GOT3 (cell line): Measurements from ENCODE around the gene UPP2.

ENCODE experiments used
- DNase-seq: peaks from one replicate; lab custom pipeline; 2025; ENCODE audit warnings: mixed read lengths; lab: John Stamatoyannopoulos, UW

The UPP2 gene

GRCh38 chr2:158104903-158105302, 3.2 kb downstream of the UPP2 start:
- DNase-seq: no peak

DNA sequence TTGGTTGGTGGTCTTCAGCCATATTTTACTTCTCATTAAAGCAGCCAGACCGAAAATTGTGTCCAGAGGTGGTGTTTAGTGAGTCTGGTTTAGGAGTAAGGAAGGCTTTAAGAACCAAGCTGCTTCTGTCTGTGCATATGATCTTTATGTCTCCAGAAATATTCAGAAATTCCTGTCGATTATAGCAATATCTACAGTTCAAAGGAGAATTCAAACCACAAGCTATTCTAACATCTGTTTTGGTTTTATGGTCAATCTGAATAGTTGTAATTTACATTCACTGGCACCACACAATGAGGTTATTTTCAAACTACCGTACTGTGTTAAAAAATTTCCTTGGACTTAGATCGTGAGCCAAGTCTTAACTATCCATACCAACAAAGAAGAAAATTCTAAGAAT, 11.3 kb downstream of the UPP2 start:
- no peak for DNase-seq

DNA sequence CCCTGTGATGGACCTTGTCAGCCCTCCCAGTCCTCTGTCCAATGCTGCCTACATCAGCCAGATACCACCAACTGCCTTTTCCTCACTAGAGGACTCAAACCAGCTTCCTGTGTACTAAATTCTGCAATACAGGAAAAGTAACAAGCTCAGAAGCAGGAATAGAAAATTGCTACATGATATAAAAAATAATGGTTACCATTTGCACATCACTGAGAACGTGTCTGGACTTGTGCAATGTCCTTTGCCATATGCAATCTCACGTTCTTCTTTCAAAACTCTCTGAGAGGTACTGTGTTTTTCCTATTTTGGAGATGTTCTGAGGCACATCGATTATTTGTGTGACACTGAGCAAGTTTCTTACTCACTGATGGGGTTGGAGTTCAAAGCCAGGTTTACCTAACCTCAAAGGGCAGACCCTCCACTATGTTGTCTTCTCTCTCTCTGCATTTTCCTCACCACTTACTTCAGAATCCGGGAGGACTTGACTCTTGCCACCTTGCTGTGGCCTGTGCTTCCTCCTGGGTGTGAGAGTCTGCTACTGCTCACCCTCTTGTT, 12.1 kb downstream of the UPP2 start:
- DNase-seq: no peak

GRCh38 chr2:158114516-158114915, 12.8 kb downstream of the UPP2 start:
- DNase-seq: no peak

DNA sequence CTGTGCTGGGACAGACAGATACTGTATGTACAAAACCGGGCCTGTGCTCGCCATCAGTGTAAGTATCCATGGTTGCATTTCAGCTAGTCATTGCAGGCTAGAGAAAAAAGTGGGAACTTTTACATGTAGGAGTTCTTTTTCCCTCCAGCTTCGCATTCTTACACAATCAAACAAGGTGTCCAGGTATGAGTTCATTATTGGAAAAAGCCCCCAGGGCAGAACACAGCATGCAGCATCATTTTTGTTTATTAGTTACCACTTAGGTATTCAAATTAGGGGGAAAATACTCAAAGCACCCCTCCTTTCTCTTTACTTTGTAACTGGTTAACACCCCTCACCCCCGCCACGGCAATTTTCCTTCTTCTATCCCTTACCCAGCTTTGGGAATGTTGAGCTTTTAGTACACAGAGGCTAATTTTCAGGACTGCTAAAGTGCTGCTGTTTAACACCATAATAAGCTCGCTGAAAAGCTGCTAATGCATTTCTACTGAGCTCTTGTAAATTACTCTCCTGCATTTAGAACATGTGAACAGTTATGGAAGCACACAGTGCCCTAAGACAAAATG, 13.6 kb downstream of the UPP2 start:
- DNase-seq: no peak

DNA sequence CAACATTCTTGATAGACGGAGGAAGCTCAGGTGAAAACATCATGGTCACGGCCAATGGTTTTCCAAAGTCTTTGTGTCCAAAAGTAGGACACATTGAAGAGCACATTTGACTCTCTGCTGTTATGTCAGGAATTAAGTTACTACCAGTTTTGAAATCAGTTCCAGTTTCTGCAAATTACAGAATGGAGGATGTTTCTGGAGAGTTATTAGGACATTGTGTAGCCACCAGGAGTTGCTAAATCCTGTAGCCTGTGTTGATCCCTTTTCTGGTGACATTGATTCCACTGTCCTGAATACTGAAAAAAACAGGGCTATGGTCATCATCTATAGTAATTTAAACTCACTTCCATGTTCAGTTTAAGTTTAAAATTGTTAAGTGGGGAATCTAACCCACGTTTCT, 15.3 kb downstream of the UPP2 start:
- DNase-seq: no peak

DNA sequence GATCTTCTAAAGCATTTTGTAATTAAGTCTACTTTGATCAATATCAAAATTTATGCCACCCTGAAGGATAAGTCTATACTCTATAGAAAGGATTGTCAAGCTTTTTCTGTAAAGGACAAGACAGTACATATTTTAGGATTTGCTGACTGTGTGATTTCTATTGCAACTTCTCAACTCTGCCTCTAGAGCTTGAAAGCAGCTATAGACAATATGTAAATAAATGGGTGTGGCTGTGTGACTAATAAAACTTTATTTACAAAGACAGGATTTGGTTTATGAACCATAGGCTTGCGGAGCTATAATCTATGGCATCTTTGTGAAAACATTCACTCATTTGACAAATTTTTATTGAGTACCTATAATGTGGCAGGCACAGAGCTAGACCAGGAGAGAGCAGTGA, 18.4 kb downstream of the UPP2 start:
- no peak for DNase-seq

GRCh38 chr2:158120664-158121641, 19.3 kb downstream of the UPP2 start:
- DNase-seq: no peak

GRCh38 chr2:158124896-158125295, 23.2 kb downstream of the UPP2 start:
- no peak for DNase-seq

- DNase-seq: no peak
Measured at GRCh38 chr2:158125756-158126498, 24.3 kb downstream of the UPP2 start.

DNA sequence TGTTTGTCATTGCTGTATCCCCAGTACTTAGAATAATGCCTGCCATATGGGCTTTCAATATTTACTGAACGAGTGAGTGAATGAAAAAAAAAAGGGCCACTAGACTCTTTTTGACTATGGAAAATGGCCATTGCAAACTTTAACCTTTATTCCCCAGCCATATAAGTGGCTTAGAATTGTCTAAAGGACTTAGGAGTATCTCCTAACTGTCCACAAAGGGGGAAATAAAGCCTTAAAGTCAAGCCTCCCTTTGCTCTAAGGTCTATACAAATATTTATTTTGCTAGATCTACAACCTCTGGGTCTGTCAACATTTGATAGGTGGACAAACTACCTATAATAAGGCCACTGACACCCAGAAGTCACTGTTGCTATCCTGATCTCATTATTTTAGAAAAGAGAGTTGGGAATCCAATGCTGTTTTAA, 25.7 kb downstream of the UPP2 start:
- DNase-seq: no peak

DNA sequence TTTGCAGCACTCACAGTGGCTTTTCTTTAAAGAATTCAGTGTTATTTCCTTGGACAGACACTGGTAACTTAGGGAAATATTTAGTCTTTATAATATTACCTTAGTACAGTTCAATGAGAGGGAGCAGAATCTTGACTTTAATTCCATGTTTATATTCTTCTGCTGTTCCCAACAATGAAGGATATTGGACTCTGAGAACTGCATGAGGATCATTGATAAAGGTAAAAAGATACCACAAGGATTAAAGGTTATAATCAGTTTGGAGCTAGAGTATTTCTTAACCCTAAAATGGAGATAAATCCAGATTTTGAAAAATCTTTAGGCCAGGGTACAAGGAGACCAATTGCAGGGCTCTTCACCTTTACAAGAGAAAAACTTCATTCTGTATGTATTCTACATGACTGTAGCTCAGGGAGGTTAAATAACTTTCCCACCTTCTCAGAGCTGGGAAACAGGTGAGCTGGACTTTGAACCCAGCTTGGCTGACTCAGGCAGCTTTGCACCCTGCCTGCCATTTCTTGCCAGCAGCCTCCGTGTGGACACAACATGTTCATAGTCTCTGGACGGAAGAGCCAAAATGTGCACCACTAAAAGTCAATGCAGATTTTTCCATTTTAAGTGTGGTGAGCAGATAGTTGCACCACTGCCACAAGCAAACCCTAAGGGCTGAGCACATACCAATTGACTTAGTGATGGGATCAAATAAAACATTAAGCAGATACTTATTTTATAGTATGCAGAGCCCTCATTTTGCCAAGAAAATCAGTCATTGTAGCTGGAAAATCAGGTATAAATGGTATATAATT, 26.7 kb downstream of the UPP2 start:
- DNase-seq: no peak

DNA sequence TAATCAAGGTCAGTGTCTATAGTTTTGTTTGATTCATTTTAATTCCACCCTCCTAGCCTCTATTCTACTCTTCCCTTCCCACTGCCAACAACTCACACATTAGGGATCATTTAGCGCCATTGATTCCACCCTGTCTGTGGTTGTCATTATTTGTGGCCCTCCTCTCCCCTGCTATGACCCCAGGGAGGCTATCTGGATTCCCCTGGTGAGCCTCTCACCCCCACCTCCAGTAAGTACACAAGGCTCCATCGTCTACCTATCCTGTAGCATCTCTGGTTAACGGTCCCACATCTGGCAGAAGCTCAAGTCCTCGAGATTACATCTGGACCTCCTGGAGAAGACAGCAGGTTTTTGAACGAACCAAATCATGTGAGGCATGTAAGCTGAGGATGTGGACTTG, 27.4 kb downstream of the UPP2 start:
- DNase-seq: no peak

GRCh38 chr2:158130832-158131473, 29.3 kb downstream of the UPP2 start:
- no peak for DNase-seq

DNA sequence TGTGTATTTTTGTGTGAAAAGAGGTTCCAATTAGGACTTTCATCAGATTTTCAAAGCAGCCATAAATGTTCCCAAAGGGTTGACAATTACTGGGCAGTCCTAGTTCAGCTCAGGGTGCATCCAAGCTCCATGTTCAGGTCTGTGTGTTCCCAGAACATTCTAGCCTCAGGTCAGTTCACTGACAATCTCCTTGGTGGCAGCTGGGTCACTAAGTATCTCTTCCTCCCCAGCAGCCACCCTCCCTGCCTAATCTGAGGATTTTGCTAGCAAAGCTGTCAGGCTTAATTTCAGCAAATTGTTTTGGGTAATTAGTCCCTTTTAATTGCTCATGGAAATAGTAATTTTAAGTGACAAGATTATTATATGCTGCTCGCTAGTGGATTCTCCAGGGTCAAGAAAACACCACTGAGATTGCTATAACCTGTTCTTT, 29.8 kb downstream of the UPP2 start:
- DNase-seq: no peak

DNA sequence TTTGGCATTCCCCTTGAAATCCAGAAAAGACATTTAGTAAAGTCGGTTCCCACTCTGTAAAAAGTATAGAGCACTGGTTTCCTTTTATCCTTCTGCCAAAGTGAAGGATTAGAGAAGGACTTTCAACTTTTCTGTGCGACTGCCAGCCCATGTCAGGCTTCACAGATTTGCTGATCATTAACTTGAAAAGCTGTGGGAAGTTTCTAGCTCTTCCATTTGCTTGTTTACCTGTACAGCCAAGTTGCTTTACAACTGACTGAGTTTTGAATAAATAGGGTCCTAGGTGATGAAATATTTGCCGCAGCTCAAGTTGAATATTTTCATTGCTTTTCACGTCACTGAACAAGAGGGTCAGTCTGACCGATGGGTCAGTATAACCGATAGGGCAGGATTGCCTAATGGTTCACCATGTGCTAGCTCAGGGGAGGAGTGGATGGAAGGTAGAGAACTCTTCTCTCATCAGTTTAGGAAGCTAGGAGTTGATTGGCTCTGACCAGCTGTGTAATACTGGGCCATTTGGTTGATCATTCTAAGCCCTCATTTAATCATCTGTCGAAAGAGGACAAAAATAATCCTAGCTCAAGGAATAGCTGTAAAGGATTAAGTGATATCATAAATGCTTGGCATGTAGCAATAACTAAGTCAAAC, 30.4 kb downstream of the UPP2 start:
- DNase-seq: no peak

- DNase-seq: no peak
Measured at GRCh38 chr2:158134055-158134454, 32.4 kb downstream of the UPP2 start.

GRCh38 chr2:158134655-158135054, 33.0 kb downstream of the UPP2 start:
- no peak for DNase-seq

GRCh38 chr2:158135096-158135495, 33.4 kb downstream of the UPP2 start:
- no peak for DNase-seq

GRCh38 chr2:158138255-158138654, 36.6 kb downstream of the UPP2 start:
- DNase-seq: no peak

GRCh38 chr2:158140201-158140600, 38.5 kb downstream of the UPP2 start:
- DNase-seq: no peak
